Measurements from ENCODE around the gene YIPF2.
"Not testable (repeated sequence)": the region's sequence is repeated elsewhere in the genome, so short reads cannot be mapped to it uniquely, and the experiment has no call there.

The YIPF2 gene

GRCh38 chr19:10908380-10908960 is 20.0 kb downstream of the YIPF2 start:
- no peak for DNase-seq

GRCh38 chr19:10907925-10908324 is 20.5 kb downstream of the YIPF2 start:
- no peak for DNase-seq

- no peak for DNase-seq
Observed at GRCh38 chr19:10899151-10899653, 29.2 kb downstream of the YIPF2 start.

- no peak for DNase-seq
Observed at GRCh38 chr19:10898633-10899032, 29.8 kb downstream of the YIPF2 start.

- DNase-seq: no peak
Observed at GRCh38 chr19:10896851-10897526, 31.4 kb downstream of the YIPF2 start.

- DNase-seq: no peak
Observed at GRCh38 chr19:10895920-10896319, 32.5 kb downstream of the YIPF2 start.

GRCh38 chr19:10895363-10895762 is 33.1 kb downstream of the YIPF2 start:
- DNase-seq: no peak

- DNase-seq: no peak
Observed at GRCh38 chr19:10894911-10895213, 33.6 kb downstream of the YIPF2 start.

GRCh38 chr19:10892256-10892655 is 36.2 kb downstream of the YIPF2 start:
- no peak for DNase-seq

- DNase-seq: no peak
Observed at GRCh38 chr19:10891405-10892086, 36.9 kb downstream of the YIPF2 start.

- no peak for DNase-seq
Observed at GRCh38 chr19:10889880-10890279, 38.6 kb downstream of the YIPF2 start.

GRCh38 chr19:10888421-10888866 is 40.0 kb downstream of the YIPF2 start:
- no peak for DNase-seq

- no peak for DNase-seq
Observed at GRCh38 chr19:10887616-10888367, 40.6 kb downstream of the YIPF2 start.

- no peak for DNase-seq
Observed at GRCh38 chr19:10885201-10886169, 43.0 kb downstream of the YIPF2 start.

- no peak for DNase-seq
Observed at GRCh38 chr19:10884274-10884673, 44.2 kb downstream of the YIPF2 start.

- no peak for DNase-seq
Observed at GRCh38 chr19:10882108-10882457, 46.4 kb downstream of the YIPF2 start.

GRCh38 chr19:10881403-10882107 is 46.9 kb downstream of the YIPF2 start:
- no peak for DNase-seq

GRCh38 chr19:10878253-10878652 is 50.2 kb downstream of the YIPF2 start:
- no peak for DNase-seq

- not testable (repeated sequence) for DNase-seq
Observed at GRCh38 chr19:10877608-10878007, 50.8 kb downstream of the YIPF2 start.

- DNase-seq: no peak
Observed at GRCh38 chr19:10876459-10877240, 51.8 kb downstream of the YIPF2 start.

- DNase-seq: no peak
Observed at GRCh38 chr19:10874024-10874423, 54.4 kb downstream of the YIPF2 start.
